Stimulated activated effector memory CD8-positive, alpha-beta T cell treated with anti-CD3 and anti-CD28 coated beads, Interleukin-12 subunit alpha, Interleukin-12 subunit beta, amount 100 ng/mL, for 72 hours (primary cell): ENCODE data around the gene PDP2.
A peak's percentile ranks its signal among the peaks of the same experiment; 100 is the strongest.

Experiments
- ATAC-seq: fragments of 150-1000 bp; cut with Tn5 transposase; 2 replicates; pipeline ENCODE4 v1.10.0; 2021
- DNase-seq, 2 donors: peaks; one replicate each; pipeline ENCODE4 v3.0.0; 2021 to 2022; ENCODE audit warnings: low spot score in 2 of 2
- H3K27ac Mint-ChIP-seq: one replicate; pipeline ENCODE4 v1.8.0; 2022; ENCODE audit warnings: mild to moderate bottlenecking, mixed read lengths
- H3K36me3 Mint-ChIP-seq: one replicate; pipeline ENCODE4 v1.8.0; 2022; ENCODE audit warnings: mild to moderate bottlenecking, mixed read lengths
- H3K4me1 Mint-ChIP-seq: one replicate; pipeline ENCODE4 v1.8.0; 2022; ENCODE audit warnings: mixed read lengths
- H3K4me3 Mint-ChIP-seq: one replicate; pipeline ENCODE4 v1.8.0; 2022; ENCODE audit warnings: mild to moderate bottlenecking, mixed read lengths
- H3K9me3 Mint-ChIP-seq: one replicate; pipeline ENCODE4 v1.8.0; 2022; ENCODE audit warnings: mixed read lengths

Gene PDP2

GRCh38 chr16:66913711-66914110 lies 33.4 kb downstream of the PDP2 start:
- DNase-seq = no peak

DNA sequence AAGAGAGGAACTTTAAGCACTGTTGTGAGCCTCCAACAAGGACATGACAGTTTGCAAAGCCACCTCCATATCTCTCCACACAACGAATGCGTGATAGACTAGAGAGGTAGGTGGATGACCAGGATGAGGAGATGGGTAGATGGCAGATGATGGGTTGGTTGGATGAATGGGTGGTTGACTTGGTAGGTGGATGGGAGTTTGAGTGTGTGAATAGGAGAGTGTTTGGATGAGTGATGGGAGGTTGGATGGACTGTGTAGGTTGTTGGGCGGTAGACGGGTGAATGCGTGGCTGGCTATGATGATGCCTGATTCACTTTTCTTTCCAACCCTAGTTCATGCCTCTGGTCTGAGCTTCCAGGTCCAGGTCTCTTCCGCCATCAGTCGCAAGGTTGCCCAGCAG lies 34.2 kb downstream of the PDP2 start:
- H3K36me3 Mint-ChIP-seq = no peaks in the 10 kb centered on the region
- H3K4me3 Mint-ChIP-seq = no peak overlapping the region
- no peak for DNase-seq
- peak overlapping the region; percentile 1 for H3K27ac Mint-ChIP-seq
- no peaks in the 10 kb centered on the region for H3K4me1 Mint-ChIP-seq
- no peaks in the 10 kb centered on the region for H3K9me3 Mint-ChIP-seq
- ATAC-seq = no peak

More at GRCh38 chr16:66913711-66914110, 33.4 kb downstream of the PDP2 start:
- H3K4me3 Mint-ChIP-seq = no peak overlapping the region
- H3K27ac Mint-ChIP-seq = peak overlapping the region; percentile 1
- no peaks in the 10 kb centered on the region for H3K9me3 Mint-ChIP-seq
- H3K36me3 Mint-ChIP-seq = no peaks in the 10 kb centered on the region
- H3K4me1 Mint-ChIP-seq = no peaks in the 10 kb centered on the region
- ATAC-seq = no peak

- no peaks in the 10 kb centered on the region for H3K36me3 Mint-ChIP-seq
These were observed 34.7 kb downstream of the PDP2 start for GRCh38 chr16:66915041-66915440.

DNA sequence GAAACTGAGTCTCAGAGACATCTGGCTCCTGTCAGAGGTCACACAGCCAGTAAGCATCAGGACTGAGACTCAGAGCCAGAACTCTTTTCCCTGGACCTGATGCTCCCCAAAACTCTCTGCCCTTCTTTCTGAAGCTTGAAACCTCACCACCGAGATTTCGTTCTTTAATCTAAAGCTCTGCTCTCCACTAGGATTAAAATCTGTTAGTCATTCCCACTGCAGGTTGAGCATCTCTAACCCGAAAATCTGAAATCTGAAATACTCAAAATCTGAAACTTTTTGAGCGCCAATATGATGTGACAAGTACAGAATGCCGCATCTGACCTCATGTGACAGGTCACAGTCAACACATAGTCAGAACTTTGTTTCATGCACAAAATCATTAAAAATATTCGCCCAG lies 36.2 kb downstream of the PDP2 start:
- Mint-ChIP-seq H3K36me3 (no peaks in the 10 kb centered on the region), H3K4me1 (no peaks in the 10 kb centered on the region), H3K27ac (no peak overlapping the region), H3K9me3 (no peaks in the 10 kb centered on the region), H3K4me3 (no peak overlapping the region)
- DNase-seq = no peak
- no peak for ATAC-seq

More at GRCh38 chr16:66915041-66915440, 34.7 kb downstream of the PDP2 start:
- H3K9me3 Mint-ChIP-seq = no peaks in the 10 kb centered on the region
- peak overlapping the region; percentile 1 for H3K27ac Mint-ChIP-seq
- no peak overlapping the region for H3K4me3 Mint-ChIP-seq
- no peak for ATAC-seq
- H3K4me1 Mint-ChIP-seq = no peaks in the 10 kb centered on the region
- DNase-seq = no peak

- DNase-seq = no peak
- no peaks in the 10 kb centered on the region for H3K36me3 Mint-ChIP-seq
- H3K27ac Mint-ChIP-seq = no peak overlapping the region
- no peak for ATAC-seq
- no peaks in the 10 kb centered on the region for H3K9me3 Mint-ChIP-seq
- no peak overlapping the region for H3K4me3 Mint-ChIP-seq
- H3K4me1 Mint-ChIP-seq = no peaks in the 10 kb centered on the region
These were observed 37.4 kb downstream of the PDP2 start for GRCh38 chr16:66917741-66918140.

- Mint-ChIP-seq H3K36me3 (no peaks in the 10 kb centered on the region), H3K9me3 (no peaks in the 10 kb centered on the region), H3K27ac (no peak overlapping the region), H3K4me1 (peaks cover 2% of the 10 kb centered on the region), H3K4me3 (no peak overlapping the region)
- ATAC-seq (no peak), DNase-seq (no peak)
These were observed 38.0 kb downstream of the PDP2 start for GRCh38 chr16:66918355-66918754.

DNA sequence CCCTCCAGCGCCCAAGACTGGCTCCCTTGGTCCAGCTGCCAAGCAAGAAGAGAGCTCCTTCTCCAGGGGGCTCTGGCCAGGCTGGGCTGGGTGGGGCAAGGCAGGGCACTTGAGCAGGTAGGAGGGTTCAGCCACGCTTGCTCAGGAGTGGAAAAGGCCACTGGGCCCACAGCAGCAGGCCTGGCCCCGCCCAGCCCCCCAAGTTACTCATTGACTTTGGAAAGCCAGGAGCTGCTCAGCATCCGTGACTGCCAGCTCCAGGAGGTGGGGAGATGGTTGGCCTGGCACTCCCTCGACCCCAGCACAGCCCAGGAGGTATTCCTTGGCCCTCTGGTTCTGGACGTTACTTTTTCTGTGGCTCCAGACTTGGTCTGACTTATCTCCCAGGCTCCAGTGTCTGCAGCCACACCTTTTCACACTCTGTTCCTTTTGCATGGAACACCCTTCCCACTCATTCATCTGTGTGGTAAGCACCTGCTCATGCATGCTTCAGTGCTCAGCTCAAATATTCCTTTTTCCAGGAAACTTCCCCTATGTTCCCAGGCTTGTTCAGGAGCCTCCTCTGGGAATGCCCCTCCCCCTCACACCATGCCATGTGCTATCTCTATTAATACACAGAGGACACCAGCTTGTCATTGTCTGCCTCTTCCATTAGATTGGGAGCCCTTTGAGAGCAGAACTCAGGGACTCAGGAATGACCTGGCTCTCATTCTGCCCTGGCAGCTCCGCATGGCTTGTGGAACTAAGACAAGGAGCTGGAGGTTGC lies 38.7 kb downstream of the PDP2 start, which contains the start of gene CDH16:
Gene CDH16, minus strand, starts transcription at position 83 of the 766 bp plus-strand sequence. CDS start 820 bp downstream, outside the sequence.
- ATAC-seq = no peak
- DNase-seq = no peak
- H3K36me3 Mint-ChIP-seq = no peaks in the 10 kb centered on the region
- no peaks in the 10 kb centered on the region for H3K9me3 Mint-ChIP-seq
- H3K27ac Mint-ChIP-seq = peak within 1 kb of the TSS; percentile 13
- peaks cover 9% of the 10 kb centered on the region for H3K4me1 Mint-ChIP-seq
- H3K4me3 Mint-ChIP-seq = no peak within 1 kb of the TSS

DNA sequence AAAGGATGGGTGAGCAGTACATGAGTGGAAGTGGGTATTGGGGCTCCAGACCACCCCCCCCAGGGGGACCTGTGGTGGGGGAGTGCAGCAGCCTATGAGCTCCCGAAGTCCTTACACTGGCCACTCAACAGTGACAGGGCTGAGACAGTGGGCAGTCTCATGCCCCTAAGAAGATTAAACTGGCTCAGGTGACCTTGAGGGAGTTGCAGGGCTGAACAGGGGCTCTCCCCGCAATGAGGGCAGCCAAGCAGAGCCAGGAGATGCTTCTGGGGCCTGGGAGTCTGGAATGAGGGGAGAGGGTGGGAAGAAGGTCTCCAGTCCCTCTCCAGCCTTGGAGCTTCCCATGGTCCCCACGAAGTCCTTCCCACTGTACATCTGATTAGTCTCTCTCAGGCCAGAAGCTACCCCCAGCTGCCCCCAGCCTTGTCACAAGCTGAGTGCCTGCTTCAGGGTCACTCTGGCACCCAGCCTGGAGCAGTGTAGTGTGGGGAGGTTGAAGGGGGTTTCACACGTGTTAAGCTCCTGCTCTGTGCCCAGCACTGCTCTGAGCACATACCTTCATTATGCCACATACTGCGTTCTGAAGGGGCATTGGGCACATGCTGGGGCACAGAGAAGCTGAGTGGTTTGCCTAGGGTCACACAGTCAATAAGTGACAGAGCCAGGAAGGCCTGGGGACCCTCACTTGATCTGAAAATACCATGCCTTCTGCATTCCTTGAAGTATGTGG lies 39.4 kb downstream of the PDP2 start:
- Mint-ChIP-seq H3K27ac (peak overlapping the region; percentile 13), H3K9me3 (no peaks in the 10 kb centered on the region), H3K4me1 (peaks cover 10% of the 10 kb centered on the region), H3K4me3 (no peak overlapping the region), H3K36me3 (no peaks in the 10 kb centered on the region)
- DNase-seq (no peak), ATAC-seq (no peak)

DNA sequence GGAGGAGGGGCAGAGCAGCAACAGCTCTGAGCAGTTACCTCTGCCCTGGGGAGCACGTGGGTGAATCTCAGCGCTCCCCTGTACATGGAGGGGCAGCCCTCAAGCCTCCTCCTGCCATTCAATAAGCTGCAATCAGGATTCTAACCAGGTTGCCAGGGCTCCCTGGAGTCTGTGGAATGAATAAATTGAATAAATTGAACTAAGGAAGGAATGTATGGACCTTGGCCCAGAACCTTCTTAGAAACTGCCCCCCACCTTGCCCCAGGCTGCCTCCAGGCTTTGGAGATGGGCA lies 39.9 kb downstream of the PDP2 start:
- H3K4me3 Mint-ChIP-seq = no peak overlapping the region
- no peak for ATAC-seq
- DNase-seq = no peak
- peak overlapping the region; percentile 13 for H3K27ac Mint-ChIP-seq
- no peaks in the 10 kb centered on the region for H3K9me3 Mint-ChIP-seq
- H3K4me1 Mint-ChIP-seq = peaks cover 11% of the 10 kb centered on the region
- no peaks in the 10 kb centered on the region for H3K36me3 Mint-ChIP-seq

DNA sequence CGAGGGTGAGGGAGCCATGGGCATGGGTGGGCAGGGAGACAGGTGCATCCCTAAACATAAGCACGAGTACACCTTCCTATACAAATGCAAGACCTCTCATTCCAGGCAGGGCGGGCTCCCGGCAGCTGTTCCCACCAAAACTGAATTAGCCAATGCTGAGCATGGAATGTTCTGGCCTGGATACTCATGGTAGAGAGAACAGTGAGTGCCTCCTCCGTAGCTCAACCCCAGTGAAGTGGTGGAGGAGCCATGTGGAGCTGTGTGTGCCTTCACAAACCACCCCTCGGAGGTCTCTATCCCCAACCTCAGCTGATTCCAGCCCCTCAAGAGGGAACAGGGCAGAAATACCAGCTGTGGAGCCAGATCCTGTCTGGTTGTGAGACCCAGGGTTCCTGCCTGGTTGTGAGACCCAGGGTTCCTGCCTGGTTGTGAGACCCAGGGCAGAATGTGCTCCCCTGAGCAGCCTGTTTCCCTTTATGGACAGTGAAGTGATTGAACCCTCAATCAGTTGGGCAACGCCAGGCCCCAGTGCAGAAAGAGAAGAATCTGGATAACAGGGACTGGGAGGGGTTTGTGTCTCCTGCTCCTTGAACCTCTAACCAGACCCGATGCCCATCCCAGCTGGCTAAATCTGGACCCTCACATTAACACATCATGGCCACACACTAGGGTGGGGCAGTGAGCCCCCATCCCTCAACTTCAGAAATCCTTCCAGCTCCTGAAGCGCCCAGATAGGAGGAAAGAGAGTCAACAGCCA lies 40.8 kb downstream of the PDP2 start:
- Mint-ChIP-seq H3K36me3 (no peaks in the 10 kb centered on the region), H3K27ac (no peak overlapping the region), H3K9me3 (no peaks in the 10 kb centered on the region), H3K4me3 (no peak overlapping the region), H3K4me1 (peaks cover 19% of the 10 kb centered on the region)
- ATAC-seq (no peak), DNase-seq (no peak)

- H3K36me3 Mint-ChIP-seq = no peaks in the 10 kb centered on the region
- no peak overlapping the region for H3K4me3 Mint-ChIP-seq
- no peaks in the 10 kb centered on the region for H3K9me3 Mint-ChIP-seq
- peaks cover 19% of the 10 kb centered on the region for H3K4me1 Mint-ChIP-seq
- ATAC-seq = no peak
- H3K27ac Mint-ChIP-seq = no peak overlapping the region
- no peak for DNase-seq
These were observed 41.6 kb downstream of the PDP2 start for GRCh38 chr16:66921729-66922450.

GRCh38 chr16:66923247-66923731 lies 43.0 kb downstream of the PDP2 start:
- no peaks in the 10 kb centered on the region for H3K9me3 Mint-ChIP-seq
- DNase-seq (no peak), ATAC-seq (no peak)
- no peak overlapping the region for H3K27ac Mint-ChIP-seq
- H3K4me3 Mint-ChIP-seq = peak overlapping the region; percentile 69
- H3K36me3 Mint-ChIP-seq = no peaks in the 10 kb centered on the region
- peaks cover 33% of the 10 kb centered on the region for H3K4me1 Mint-ChIP-seq

- H3K4me3 Mint-ChIP-seq = peak overlapping the region; percentile 69
- no peak for ATAC-seq
These were observed 43.6 kb downstream of the PDP2 start for GRCh38 chr16:66923866-66924265.

DNA sequence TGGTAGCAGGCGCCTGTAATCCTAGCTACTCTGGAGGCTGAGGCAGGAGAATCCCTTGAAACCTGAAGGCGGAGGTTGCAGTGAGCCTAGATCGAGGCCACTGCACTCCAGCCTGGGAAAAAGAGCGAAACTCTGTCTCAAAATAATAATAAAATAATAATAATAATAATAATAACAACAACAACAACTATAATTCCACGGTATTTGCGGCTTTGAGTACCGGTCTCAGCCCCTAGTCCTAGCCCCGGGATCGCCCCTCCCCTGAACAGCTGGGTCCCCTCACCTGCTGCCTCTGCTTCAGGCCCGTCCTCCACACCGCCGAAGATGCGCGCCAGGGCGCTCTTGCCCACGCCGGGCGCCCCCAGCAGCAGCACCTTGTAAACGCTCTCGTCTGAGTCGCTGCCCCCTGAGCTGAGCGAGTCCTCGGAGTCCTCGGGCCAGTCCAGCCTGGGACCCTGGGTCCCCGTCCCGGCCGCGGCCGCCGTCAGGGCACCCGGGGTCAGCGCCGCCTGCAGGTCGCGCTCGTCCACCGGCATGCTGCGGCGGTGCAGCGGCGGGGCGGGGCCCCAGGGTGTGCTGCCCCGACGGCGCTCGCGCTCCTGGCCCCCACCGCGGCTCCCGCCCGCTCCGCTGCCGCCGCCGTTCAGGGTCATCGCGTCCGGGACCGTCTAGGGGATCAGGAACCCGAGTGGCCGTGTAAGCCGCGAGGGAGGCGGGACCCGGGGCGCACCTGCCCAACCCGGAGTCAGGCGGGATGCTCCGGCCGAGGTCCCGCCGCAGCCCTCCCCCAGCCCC lies 44.4 kb downstream of the PDP2 start:
- peak; percentile 72 for ATAC-seq
- Mint-ChIP-seq H3K36me3 (no peaks in the 10 kb centered on the region), H3K9me3 (no peaks in the 10 kb centered on the region), H3K4me3 (peak overlapping the region; percentile 69), H3K27ac (no peak overlapping the region), H3K4me1 (peaks cover 42% of the 10 kb centered on the region)
- DNase-seq = peak; percentile 53 to 72

More at GRCh38 chr16:66923866-66924265, 43.6 kb downstream of the PDP2 start:
- no peak for DNase-seq
- H3K36me3 Mint-ChIP-seq = no peaks in the 10 kb centered on the region
- H3K27ac Mint-ChIP-seq = no peak overlapping the region
- no peaks in the 10 kb centered on the region for H3K9me3 Mint-ChIP-seq
- H3K4me1 Mint-ChIP-seq = peaks cover 39% of the 10 kb centered on the region
